Fibroblast of lung (primary cell): Measurements from ENCODE around the gene TATDN2. TPM values are rescaled to one million over a fixed set of nuclear protein-coding genes. Genes with fewer than 3 reads are reported as not detected.
A peak's percentile ranks its signal among the peaks of the same experiment; 100 is the strongest.

Experiments used
- DNase-seq, 2 donors: peaks; one replicate each; pipeline versions ENCODE4 v3.0.0 to v3.0.0-alpha.2; 2010; ENCODE audit warnings: low read depth in 2 of 2
- H2AFZ ChIP-seq: 2 replicates; pipeline ENCODE4 v1.5.1; 2012; ENCODE audit warnings: low read length, control low read depth, inconsistent platforms
- H3K27ac ChIP-seq: 2 replicates; pipeline ENCODE4 v1.5.1; 2011; ENCODE audit warnings: low read length, control low read depth; ENCODE audit not compliant: insufficient read depth
- H3K27me3 ChIP-seq: 2 replicates; pipeline ENCODE4 v1.5.1; 2011; ENCODE audit warnings: mild to moderate bottlenecking, low read length; ENCODE audit not compliant: control insufficient read depth, insufficient read depth
- H3K36me3 ChIP-seq: 2 replicates; pipeline ENCODE4 v1.5.1; 2011; ENCODE audit warnings: low read length; ENCODE audit not compliant: control insufficient read depth, insufficient read depth
- H3K4me1 ChIP-seq: 2 replicates; pipeline ENCODE4 v1.5.1; 2011; ENCODE audit warnings: low read length; ENCODE audit not compliant: control insufficient read depth, insufficient read depth; ENCODE audit errors: extremely low read depth
- H3K4me2 ChIP-seq: 2 replicates; pipeline ENCODE4 v1.5.1; 2011; ENCODE audit warnings: low read length, control low read depth; ENCODE audit not compliant: insufficient read depth; ENCODE audit errors: extremely low read depth
- H3K4me3 ChIP-seq, 4 experiments: fragments of 200-600 bp in 1 of 4; sonication (generic) in 1 of 4; replicated peaks in 1 of 4; 2 replicates each; pipeline ENCODE4 v1.5.1; 2011 to 2016; ENCODE audit warnings: low read length in 4 of 4, low read depth in 3 of 4, mild to moderate bottlenecking in 3 of 4, control low read depth in 2 of 4, inconsistent platforms in 1 of 4, mixed read lengths in 1 of 4; ENCODE audit not compliant: insufficient read depth in 1 of 4; ENCODE audit errors: control extremely low read depth in 1 of 4
- H3K79me2 ChIP-seq: 2 replicates; pipeline ENCODE4 v1.5.1; 2012; ENCODE audit warnings: mild to moderate bottlenecking, low read length, inconsistent platforms; ENCODE audit not compliant: control insufficient read depth, insufficient read depth
- H3K9ac ChIP-seq: 2 replicates; pipeline ENCODE4 v1.5.1; 2011; ENCODE audit warnings: mild to moderate bottlenecking, low read length, control low read depth; ENCODE audit not compliant: insufficient read depth
- H3K9me3 ChIP-seq: 2 replicates; pipeline ENCODE4 v1.5.1; 2012; ENCODE audit warnings: low read depth, low read length; ENCODE audit not compliant: control insufficient read depth, insufficient read depth
- H4K20me1 ChIP-seq: 2 replicates; pipeline ENCODE4 v1.5.1; 2011; ENCODE audit warnings: low read length; ENCODE audit not compliant: control insufficient read depth, insufficient read depth; ENCODE audit errors: extremely low read depth
- CTCF ChIP-seq, 2 donors: IDR thresholded peaks in 1 of 2; conservative IDR thresholded peaks in 1 of 2; 1 replicate in 1 of 2; 2 replicates in 1 of 2; pipeline ENCODE4 v1.5.1; 2011 to 2012; ENCODE audit warnings: low read length in 2 of 2, control low read depth in 1 of 2, inconsistent platforms in 1 of 2, low read depth in 1 of 2, mild to moderate bottlenecking in 1 of 2
- EZH2 ChIP-seq: IDR thresholded peaks from 2 replicates; pipeline ENCODE4 v1.5.1; 2012; ENCODE audit warnings: low read length, control low read depth, mild to moderate bottlenecking; ENCODE audit errors: missing control alignments
- polyA plus RNA-seq, 2 donors: library from polyadenylated mRNA; depleted of rRNA in 1 of 2; stranded (reverse) in 1 of 2; unstranded in 1 of 2; fragments of >200 nt; gene quantifications; 2 replicates each; pipeline ENCODE4 v1.2.1, GENCODE V29; 2011 to 2012; ENCODE audit warnings: missing spikeins in 1 of 2
- total RNA-seq: library from RNA; depleted of rRNA; stranded (reverse); fragments of >200 nt; gene quantifications from 2 replicates; pipeline ENCODE4 v1.2.1, GENCODE V29; 2014

The TATDN2 gene
- total and polyA plus RNA-seq, 2 donors (not counting 1 experiment from before 2014, with no cell fraction given): 12.4 to 16.5 TPM

DNA sequence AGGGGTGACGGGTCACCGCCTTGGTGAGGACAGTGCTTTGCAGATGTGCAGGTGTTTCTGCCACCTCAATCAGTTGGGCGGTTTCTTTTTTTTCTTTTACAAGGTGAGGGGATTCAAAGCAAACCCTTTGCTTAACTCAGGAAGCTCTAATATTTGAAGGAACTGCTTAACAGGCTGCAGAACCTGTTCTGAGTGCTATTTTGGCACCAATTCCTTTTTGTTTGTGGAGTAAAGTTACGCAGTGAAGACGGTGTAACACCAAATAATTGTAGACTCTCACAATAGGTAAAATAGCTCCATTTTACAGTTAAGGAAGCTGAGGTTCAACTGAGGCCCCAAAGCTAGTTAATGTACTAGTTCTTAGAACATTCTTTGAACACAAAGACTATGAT is 37.9 kb downstream of the TATDN2 start:
- Histone ChIP-seq H3K27ac (no peak overlapping the region), H3K4me3 (no peak overlapping the region), H4K20me1 (no peaks in the 10 kb centered on the region), H2AFZ (no peak overlapping the region), H3K4me2 (no peak overlapping the region), H3K4me1 (no peaks in the 10 kb centered on the region), H3K9ac (no peak overlapping the region), H3K27me3 (no peaks in the 10 kb centered on the region), H3K79me2 (no peaks in the 10 kb centered on the region), H3K9me3 (no peaks in the 10 kb centered on the region), H3K36me3 (no peaks in the 10 kb centered on the region)
- DNase-seq: no peak
- TF ChIP-seq CTCF (conservative IDR thresholded peaks at IDR 0.05 in 1 of 2, IDR thresholded peaks at IDR 0.05 in 1 of 2; ENCODE audit: low read depth in 1 of 2, low read length in 2 of 2) (no peak), EZH2 (no peak)

GRCh38 chr3:10286596-10287295 is 38.5 kb downstream of the TATDN2 start:
- DNase-seq: peak; percentile 80 to 86
- H4K20me1 ChIP-seq: no peaks in the 10 kb centered on the region
- no peak overlapping the region for H2AFZ ChIP-seq
- no peaks in the 10 kb centered on the region for H3K79me2 ChIP-seq
- H3K27ac ChIP-seq: no peak overlapping the region
- H3K4me2 ChIP-seq: no peak overlapping the region
- H3K4me3 ChIP-seq: no peak overlapping the region
- no peaks in the 10 kb centered on the region for H3K4me1 ChIP-seq
- no peaks in the 10 kb centered on the region for H3K9me3 ChIP-seq
- no peaks in the 10 kb centered on the region for H3K36me3 ChIP-seq
- no peaks in the 10 kb centered on the region for H3K27me3 ChIP-seq
- H3K9ac ChIP-seq: no peak overlapping the region
- no peak for TF ChIP-seq EZH2
- peak; percentile 41 to 69 for TF ChIP-seq CTCF (conservative IDR thresholded peaks at IDR 0.05 in 1 of 2, IDR thresholded peaks at IDR 0.05 in 1 of 2; ENCODE audit: low read depth in 1 of 2, low read length in 2 of 2)

DNA sequence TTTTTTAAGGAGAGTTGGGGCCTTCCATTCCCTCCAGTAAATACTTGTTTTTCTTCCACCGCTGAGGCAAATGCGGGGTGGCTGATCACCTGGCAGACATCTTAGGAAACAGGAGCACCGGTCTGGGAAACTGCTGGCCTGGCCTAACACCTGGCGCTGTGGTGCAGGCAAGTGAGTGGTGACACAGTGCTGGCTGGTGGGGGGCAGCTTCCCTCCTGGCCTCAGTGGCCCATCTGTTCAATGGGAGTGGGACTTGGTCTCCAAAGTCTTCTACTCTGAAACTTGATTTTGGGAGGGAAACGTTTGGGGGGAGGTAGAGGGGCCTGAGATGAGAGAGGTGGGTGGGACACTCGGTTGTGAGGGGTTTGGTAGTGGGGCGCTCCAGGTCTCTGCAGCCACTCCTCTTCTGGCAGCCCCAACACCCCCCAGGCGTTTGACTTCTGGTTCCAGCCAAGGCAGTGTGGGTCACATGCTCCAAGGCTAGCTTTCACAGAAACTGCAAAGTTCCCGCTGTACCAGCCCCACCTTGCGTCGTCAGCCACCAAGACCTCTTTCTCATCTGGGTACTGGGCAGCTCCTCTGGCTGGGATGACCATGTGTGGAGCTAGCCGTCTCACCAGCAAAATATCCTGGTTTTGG is 39.8 kb downstream of the TATDN2 start:
- no peaks in the 10 kb centered on the region for H3K79me2 ChIP-seq
- no peaks in the 10 kb centered on the region for H3K4me1 ChIP-seq
- H3K9ac ChIP-seq: no peak overlapping the region
- no peak overlapping the region for H2AFZ ChIP-seq
- H3K9me3 ChIP-seq: no peaks in the 10 kb centered on the region
- H3K4me2 ChIP-seq: no peak overlapping the region
- H4K20me1 ChIP-seq: no peaks in the 10 kb centered on the region
- DNase-seq: no peak
- TF ChIP-seq CTCF (conservative IDR thresholded peaks at IDR 0.05 in 1 of 2, IDR thresholded peaks at IDR 0.05 in 1 of 2; ENCODE audit: low read depth in 1 of 2, low read length in 2 of 2) (no peak), EZH2 (no peak)
- no peaks in the 10 kb centered on the region for H3K27me3 ChIP-seq
- no peak overlapping the region for H3K4me3 ChIP-seq
- H3K36me3 ChIP-seq: peaks cover 1% of the 10 kb centered on the region
- H3K27ac ChIP-seq: no peak overlapping the region
